ENCODE data around the gene PACRG. TPM values are rescaled to one million over a fixed set of nuclear protein-coding genes. Genes with fewer than 3 reads are reported as not detected.

The PACRG gene
- total and polyA plus RNA-seq, 2 of the 13 experiments (the other 11 are each of a cell fraction or from before 2014, with no cell fraction given), result 0.13 TPM; not detected in 1

DNA sequence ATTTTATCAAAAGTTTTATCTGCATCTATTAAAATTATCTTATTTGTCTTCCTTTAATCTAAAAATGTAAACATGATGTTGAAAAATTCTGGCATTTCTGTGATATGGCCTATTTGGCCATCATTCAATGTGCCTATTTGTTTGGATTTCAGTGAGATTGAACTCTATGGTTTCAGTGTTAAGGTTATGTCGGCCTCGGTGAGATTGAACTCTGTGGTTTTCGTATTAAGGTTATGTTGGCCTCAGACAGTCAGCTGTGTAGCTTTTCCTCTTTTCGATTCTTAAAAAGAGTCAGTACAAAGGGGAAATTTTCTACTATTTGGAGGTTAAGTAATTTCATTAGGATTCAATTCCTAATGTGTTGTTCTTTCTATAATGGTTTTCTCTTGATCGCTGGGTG, 320.6 kb downstream of the PACRG start:
- Histone ChIP-seq H3K27ac (ENCODE audit: extremely low read length, insufficient read depth, low read length) (no peak overlapping the region), H3K4me2 (ENCODE audit: low read depth, low read length) (no peak overlapping the region), H2AFZ (ENCODE audit: low read length) (no peak overlapping the region), H3K9me3 (ENCODE audit: low read length) (no peaks in the 10 kb centered on the region), H3K4me1 (ENCODE audit: insufficient read depth, low read length) (no peaks in the 10 kb centered on the region), H3K4me3 (replicated peaks in 1 of 3; ENCODE audit: insufficient read depth in 1 of 3, low read depth in 2 of 3, low read length in 3 of 3) (no peak overlapping the region), H3K36me3 (replicated peaks in 1 of 2; ENCODE audit: control insufficient read depth in 1 of 2, insufficient read depth in 2 of 2, low read length in 2 of 2) (no peaks in the 10 kb centered on the region), H3K79me2 (ENCODE audit: insufficient read depth, low read length) (no peaks in the 10 kb centered on the region), H3K27me3 (ENCODE audit: control insufficient read depth in 1 of 2, insufficient read depth in 2 of 2, low read length in 2 of 2) (no peaks in the 10 kb centered on the region), H3K9ac (ENCODE audit: insufficient read depth, low read depth, low read length) (no peak overlapping the region), H4K20me1 (ENCODE audit: insufficient read depth, low read length) (no peaks in the 10 kb centered on the region)
- FAIRE-seq (no peak), ATAC-seq (no peak), DNase-seq (ENCODE audit: low spot score) (no peak)
- in situ Hi-C loops (cut with HindIII; ENCODE audit: extremely low pct_ligation_motif_present, low pct_unique_long_range_greater_than_20kb), result no loop called here
- 58% methylated on average over 5 of the region's 5 CpGs for WGBS (ENCODE audit: low lambda C conversion rate)
- BruUV-seq (replicated peaks), result no TSS peak
- POLR2A ChIA-PET, result no interaction called here
- intact Hi-C loops (cut with micrococcal nuclease; ENCODE audit: unreplicated experiment), result no loop called here
- TF ChIP-seq, protein P1, sequence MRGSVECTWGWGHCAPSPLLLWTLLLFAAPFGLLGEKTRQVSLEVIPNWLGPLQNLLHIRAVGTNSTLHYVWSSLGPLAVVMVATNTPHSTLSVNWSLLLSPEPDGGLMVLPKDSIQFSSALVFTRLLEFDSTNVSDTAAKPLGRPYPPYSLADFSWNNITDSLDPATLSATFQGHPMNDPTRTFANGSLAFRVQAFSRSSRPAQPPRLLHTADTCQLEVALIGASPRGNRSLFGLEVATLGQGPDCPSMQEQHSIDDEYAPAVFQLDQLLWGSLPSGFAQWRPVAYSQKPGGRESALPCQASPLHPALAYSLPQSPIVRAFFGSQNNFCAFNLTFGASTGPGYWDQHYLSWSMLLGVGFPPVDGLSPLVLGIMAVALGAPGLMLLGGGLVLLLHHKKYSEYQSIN (CRISPR knock-in tag; IDR thresholded peaks at IDR 0.05; ENCODE audit: borderline replicate concordance), result no peak
- TF ChIP-seq, protein P2, sequence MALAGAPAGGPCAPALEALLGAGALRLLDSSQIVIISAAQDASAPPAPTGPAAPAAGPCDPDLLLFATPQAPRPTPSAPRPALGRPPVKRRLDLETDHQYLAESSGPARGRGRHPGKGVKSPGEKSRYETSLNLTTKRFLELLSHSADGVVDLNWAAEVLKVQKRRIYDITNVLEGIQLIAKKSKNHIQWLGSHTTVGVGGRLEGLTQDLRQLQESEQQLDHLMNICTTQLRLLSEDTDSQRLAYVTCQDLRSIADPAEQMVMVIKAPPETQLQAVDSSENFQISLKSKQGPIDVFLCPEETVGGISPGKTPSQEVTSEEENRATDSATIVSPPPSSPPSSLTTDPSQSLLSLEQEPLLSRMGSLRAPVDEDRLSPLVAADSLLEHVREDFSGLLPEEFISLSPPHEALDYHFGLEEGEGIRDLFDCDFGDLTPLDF (CRISPR knock-in tag; IDR thresholded peaks at IDR 0.05), result no peak
- TF ChIP-seq SRY (CRISPR knock-in tag; IDR thresholded peaks at IDR 0.05) (no peak), RBFOX2 (IDR thresholded peaks at IDR 0.05; ENCODE audit: low read depth, low read length) (no peak), ZNF878 (CRISPR knock-in tag; IDR thresholded peaks at IDR 0.05) (no peak), KDM5B (CRISPR knock-in tag; IDR thresholded peaks at IDR 0.05; ENCODE audit: borderline replicate concordance) (no peak), ZNF230 (CRISPR knock-in tag; IDR thresholded peaks at IDR 0.05) (no peak), ELF4 (CRISPR knock-in tag; IDR thresholded peaks at IDR 0.05; ENCODE audit: borderline replicate concordance) (no peak), ZNF501 (CRISPR knock-in tag; IDR thresholded peaks at IDR 0.05) (no peak), HMG20A (CRISPR knock-in tag; IDR thresholded peaks at IDR 0.05; ENCODE audit: borderline replicate concordance) (no peak)
- TF ChIP-seq, protein P3, sequence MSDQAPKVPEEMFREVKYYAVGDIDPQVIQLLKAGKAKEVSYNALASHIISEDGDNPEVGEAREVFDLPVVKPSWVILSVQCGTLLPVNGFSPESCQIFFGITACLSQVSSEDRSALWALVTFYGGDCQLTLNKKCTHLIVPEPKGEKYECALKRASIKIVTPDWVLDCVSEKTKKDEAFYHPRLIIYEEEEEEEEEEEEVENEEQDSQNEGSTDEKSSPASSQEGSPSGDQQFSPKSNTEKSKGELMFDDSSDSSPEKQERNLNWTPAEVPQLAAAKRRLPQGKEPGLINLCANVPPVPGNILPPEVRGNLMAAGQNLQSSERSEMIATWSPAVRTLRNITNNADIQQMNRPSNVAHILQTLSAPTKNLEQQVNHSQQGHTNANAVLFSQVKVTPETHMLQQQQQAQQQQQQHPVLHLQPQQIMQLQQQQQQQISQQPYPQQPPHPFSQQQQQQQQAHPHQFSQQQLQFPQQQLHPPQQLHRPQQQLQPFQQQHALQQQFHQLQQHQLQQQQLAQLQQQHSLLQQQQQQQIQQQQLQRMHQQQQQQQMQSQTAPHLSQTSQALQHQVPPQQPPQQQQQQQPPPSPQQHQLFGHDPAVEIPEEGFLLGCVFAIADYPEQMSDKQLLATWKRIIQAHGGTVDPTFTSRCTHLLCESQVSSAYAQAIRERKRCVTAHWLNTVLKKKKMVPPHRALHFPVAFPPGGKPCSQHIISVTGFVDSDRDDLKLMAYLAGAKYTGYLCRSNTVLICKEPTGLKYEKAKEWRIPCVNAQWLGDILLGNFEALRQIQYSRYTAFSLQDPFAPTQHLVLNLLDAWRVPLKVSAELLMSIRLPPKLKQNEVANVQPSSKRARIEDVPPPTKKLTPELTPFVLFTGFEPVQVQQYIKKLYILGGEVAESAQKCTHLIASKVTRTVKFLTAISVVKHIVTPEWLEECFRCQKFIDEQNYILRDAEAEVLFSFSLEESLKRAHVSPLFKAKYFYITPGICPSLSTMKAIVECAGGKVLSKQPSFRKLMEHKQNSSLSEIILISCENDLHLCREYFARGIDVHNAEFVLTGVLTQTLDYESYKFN (CRISPR knock-in tag; conservative IDR thresholded peaks at IDR 0.05), result no peak
- CTCF ChIA-PET (ENCODE audit: low intra/inter-chr PET ratio, low total read pairs), result no interaction called here
